ENCODE measurements around the gene DHX34. TPM values are rescaled to one million over a fixed set of nuclear protein-coding genes. Genes with fewer than 3 reads are reported as not detected.
"Not testable (repeated sequence)": the region's sequence is repeated elsewhere in the genome, so short reads cannot be mapped to it uniquely, and the experiment has no call there.

The DHX34 gene
- total RNA-seq (2014; rRNA removed; shearing (Covaris generic); ENCODE audit: low replicate concordance), result 12.5 and 23.4 TPM in 2 replicates

GRCh38 chr19:47348819-47349795 is at the start of gene DHX34:
Gene DHX34, plus strand, starts transcription at chr19:47349315. Its CDS starts 3,716 bp downstream, at chr19:47353031.
- in situ Hi-C loops (cut with HindIII; ENCODE audit: low pct_unique_long_range_greater_than_20kb, low sequenced_read_pairs), result no loop called here
- peak; percentile 97 for DNase-seq (ENCODE audit: low read depth)

- DNase-seq (ENCODE audit: low read depth); in situ Hi-C loops (cut with HindIII; ENCODE audit: low pct_unique_long_range_greater_than_20kb, low sequenced_read_pairs): not testable (repeated sequence)
Measured at GRCh38 chr19:47300867-47301266, 48.2 kb upstream of the DHX34 start.

GRCh38 chr19:47302249-47302648 is 46.9 kb upstream of the DHX34 start:
- peak; percentile 25 for DNase-seq (ENCODE audit: low read depth)
- in situ Hi-C loops (cut with HindIII; ENCODE audit: low pct_unique_long_range_greater_than_20kb, low sequenced_read_pairs), result no loop called here

GRCh38 chr19:47303966-47304365 is 45.1 kb upstream of the DHX34 start:
- DNase-seq (ENCODE audit: low read depth), result no peak
- in situ Hi-C loops (cut with HindIII; ENCODE audit: low pct_unique_long_range_greater_than_20kb, low sequenced_read_pairs), result no loop called here

GRCh38 chr19:47305309-47305751 is 43.8 kb upstream of the DHX34 start:
- DNase-seq (ENCODE audit: low read depth), result peak; percentile 84
- in situ Hi-C loops (cut with HindIII; ENCODE audit: low pct_unique_long_range_greater_than_20kb, low sequenced_read_pairs), result no loop called here

- no peak for DNase-seq (ENCODE audit: low read depth)
- in situ Hi-C loops (cut with HindIII; ENCODE audit: low pct_unique_long_range_greater_than_20kb, low sequenced_read_pairs), result no loop called here
Measured at GRCh38 chr19:47306303-47306702, 42.8 kb upstream of the DHX34 start.

- in situ Hi-C loops (cut with HindIII; ENCODE audit: low pct_unique_long_range_greater_than_20kb, low sequenced_read_pairs), result no loop called here
- no peak for DNase-seq (ENCODE audit: low read depth)
Measured at GRCh38 chr19:47309038-47309437, 40.1 kb upstream of the DHX34 start.

DNA sequence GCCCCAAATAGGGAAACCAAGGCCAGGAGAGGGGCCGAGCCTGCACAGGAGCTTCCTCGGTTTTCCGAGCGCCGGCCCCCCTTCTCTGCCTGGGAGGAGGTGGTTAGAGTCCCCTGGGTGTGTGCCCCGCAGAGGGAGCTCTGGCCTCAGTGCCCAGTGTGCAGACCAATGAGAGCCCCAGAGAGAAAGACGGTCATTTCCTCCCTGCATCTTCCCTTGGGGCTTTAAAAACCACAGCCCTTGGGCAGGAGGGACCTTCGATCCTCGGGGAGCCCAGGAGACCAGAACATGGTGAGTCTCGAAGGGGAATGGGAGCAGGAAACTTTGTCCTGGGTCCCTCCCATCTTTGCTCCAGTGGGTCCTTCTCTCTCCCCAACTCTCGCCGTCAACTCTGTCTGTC is 39.5 kb upstream of the DHX34 start, which contains the start of gene C5AR1:
TSS of gene C5AR1 (plus strand) at position 254 of the 400 bp plus-strand sequence. CDS start at position 289, 35 bp downstream.
- in situ Hi-C loops (cut with HindIII; ENCODE audit: low pct_unique_long_range_greater_than_20kb, low sequenced_read_pairs), result no loop called here
- DNase-seq (ENCODE audit: low read depth), result no peak

DNA sequence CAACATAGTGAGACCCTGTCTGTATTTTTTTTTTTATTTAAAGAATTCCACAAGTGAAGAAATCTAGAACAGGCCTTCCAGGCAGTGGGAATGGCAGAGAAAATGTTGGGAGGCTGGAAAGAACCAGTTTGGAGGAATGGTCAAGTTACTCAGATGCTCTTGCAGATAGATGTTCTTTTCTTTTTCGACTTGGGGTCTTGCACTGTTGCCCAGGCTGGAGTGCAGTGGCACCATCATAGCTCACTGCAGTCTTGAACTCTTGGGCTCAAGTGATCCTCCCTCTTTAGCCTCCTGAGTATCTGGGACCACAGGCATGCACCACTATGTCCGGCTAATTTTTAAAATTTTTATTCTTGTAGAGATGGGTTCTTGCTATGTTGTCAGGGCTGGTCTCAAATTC is 38.8 kb upstream of the DHX34 start:
- DNase-seq (ENCODE audit: low read depth), result no peak
- in situ Hi-C loops (cut with HindIII; ENCODE audit: low pct_unique_long_range_greater_than_20kb, low sequenced_read_pairs), result no loop called here

- no peak for DNase-seq (ENCODE audit: low read depth)
- in situ Hi-C loops (cut with HindIII; ENCODE audit: low pct_unique_long_range_greater_than_20kb, low sequenced_read_pairs), result no loop called here
Measured at GRCh38 chr19:47310819-47311218, 38.3 kb upstream of the DHX34 start.

DNA sequence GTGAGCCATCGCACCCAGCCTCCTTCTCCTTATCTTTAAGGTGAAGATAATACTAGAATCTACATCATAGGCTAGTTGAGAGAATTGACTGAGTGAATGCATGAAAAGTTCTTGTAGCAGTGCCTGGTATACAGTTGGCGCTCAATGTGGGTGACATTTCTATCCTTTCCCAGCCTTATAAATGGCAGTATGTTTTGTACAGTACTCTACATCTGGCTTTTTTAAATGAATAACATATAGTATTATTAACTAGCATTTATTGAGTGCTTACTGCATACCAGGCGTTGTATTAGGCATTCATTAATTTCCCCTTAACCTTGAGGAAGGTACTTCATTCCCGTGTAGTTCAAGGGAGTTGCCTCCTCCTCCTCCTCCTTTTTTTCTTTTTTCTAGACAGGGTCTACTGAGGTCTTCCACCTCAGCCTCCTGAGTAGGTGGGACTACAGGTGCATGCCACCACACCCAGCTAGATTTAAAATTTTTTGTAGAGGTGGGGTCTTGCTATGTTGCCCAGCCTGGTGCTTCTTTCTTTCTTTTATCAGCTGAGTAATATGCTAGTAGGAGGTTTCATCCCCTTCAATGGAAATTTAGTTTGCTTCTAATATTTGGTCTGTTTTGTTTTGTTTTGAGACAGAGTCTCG is 36.6 kb upstream of the DHX34 start:
- DNase-seq (ENCODE audit: low read depth), result no peak
- in situ Hi-C loops (cut with HindIII; ENCODE audit: low pct_unique_long_range_greater_than_20kb, low sequenced_read_pairs), result no loop called here

- no peak for DNase-seq (ENCODE audit: low read depth)
- in situ Hi-C loops (cut with HindIII; ENCODE audit: low pct_unique_long_range_greater_than_20kb, low sequenced_read_pairs), result no loop called here
Measured at GRCh38 chr19:47313754-47314295, 35.3 kb upstream of the DHX34 start.

- in situ Hi-C loops (cut with HindIII; ENCODE audit: low pct_unique_long_range_greater_than_20kb, low sequenced_read_pairs), result no loop called here
- peak; percentile 91 for DNase-seq (ENCODE audit: low read depth)
Measured at GRCh38 chr19:47315125-47315821, 33.8 kb upstream of the DHX34 start.

DNA sequence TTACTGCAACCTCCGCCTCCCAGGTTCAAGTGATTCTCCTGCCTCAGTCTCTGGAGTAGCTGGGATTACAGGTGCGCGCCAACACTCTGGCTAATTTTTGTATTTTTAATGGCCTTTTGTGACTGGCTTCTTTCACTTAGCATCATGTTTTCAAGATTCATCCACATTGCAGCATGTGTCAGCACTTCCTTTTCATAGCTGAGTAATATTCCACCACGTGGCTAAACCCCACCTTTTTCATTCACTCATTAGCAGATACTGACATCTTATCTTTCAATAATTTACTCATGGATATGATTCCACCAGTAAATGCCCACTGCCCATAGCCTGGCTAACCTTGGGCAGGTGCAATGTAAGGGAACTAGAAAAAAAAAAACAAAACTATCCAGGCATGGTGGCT is 32.6 kb upstream of the DHX34 start:
- in situ Hi-C loops (cut with HindIII; ENCODE audit: low pct_unique_long_range_greater_than_20kb, low sequenced_read_pairs), result no loop called here
- no peak for DNase-seq (ENCODE audit: low read depth)

DNA sequence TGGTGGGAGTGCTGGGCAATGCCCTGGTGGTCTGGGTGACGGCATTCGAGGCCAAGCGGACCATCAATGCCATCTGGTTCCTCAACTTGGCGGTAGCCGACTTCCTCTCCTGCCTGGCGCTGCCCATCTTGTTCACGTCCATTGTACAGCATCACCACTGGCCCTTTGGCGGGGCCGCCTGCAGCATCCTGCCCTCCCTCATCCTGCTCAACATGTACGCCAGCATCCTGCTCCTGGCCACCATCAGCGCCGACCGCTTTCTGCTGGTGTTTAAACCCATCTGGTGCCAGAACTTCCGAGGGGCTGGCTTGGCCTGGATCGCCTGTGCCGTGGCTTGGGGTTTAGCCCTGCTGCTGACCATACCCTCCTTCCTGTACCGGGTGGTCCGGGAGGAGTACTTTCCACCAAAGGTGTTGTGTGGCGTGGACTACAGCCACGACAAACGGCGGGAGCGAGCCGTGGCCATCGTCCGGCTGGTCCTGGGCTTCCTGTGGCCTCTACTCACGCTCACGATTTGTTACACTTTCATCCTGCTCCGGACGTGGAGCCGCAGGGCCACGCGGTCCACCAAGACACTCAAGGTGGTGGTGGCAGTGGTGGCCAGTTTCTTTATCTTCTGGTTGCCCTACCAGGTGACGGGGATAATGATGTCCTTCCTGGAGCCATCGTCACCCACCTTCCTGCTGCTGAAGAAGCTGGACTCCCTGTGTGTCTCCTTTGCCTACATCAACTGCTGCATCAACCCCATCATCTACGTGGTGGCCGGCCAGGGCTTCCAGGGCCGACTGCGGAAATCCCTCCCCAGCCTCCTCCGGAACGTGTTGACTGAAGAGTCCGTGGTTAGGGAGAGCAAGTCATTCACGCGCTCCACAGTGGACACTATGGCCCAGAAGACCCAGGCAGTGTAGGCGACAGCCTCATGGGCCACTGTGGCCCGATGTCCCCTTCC is 28.9 kb upstream of the DHX34 start:
- no peak for DNase-seq (ENCODE audit: low read depth)
- in situ Hi-C loops (cut with HindIII; ENCODE audit: low pct_unique_long_range_greater_than_20kb, low sequenced_read_pairs), result no loop called here

GRCh38 chr19:47321630-47322029 is 27.5 kb upstream of the DHX34 start:
- in situ Hi-C loops (cut with HindIII; ENCODE audit: low pct_unique_long_range_greater_than_20kb, low sequenced_read_pairs), result no loop called here
- no peak for DNase-seq (ENCODE audit: low read depth)

DNA sequence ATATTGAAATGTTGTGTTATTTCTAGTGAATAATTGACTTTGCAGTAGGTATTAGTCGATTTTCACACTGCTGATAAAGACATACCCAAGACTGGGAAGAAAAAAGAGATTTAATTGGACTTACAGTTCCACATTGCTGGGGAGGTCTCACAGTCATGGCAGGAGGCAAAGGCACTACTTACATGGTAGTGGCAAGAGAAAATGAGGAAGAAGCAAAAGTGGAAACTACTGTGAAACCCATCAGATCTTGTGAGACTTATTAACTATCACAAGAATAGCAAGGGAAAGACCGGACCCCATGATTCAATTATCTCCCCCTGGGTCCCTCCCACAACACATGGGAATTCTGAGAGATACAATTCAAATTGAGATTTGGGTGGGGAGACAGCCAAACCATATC is 27.1 kb upstream of the DHX34 start:
- DNase-seq (ENCODE audit: low read depth), result no peak
- in situ Hi-C loops (cut with HindIII; ENCODE audit: low pct_unique_long_range_greater_than_20kb, low sequenced_read_pairs), result no loop called here
